Right cardiac atrium (tissue), 5 donors: Measurements from ENCODE around the gene RAB13. TPM values are rescaled to one million over a fixed set of nuclear protein-coding genes. Genes with fewer than 3 reads are reported as not detected.

ENCODE experiments used
- ATAC-seq, 2 donors: fragments of 200-7000 bp; cut with Tn5 transposase; one replicate each; pipeline versions ENCODE4 v1.8.0 to v1.9.1; 2020; ENCODE audit warnings: moderate library complexity in 2 of 2, mild to moderate bottlenecking in 1 of 2
- DNase-seq, 3 donors: peaks; one replicate each; pipeline ENCODE4 v3.0.0-alpha.2; 2020
- H3K27ac ChIP-seq: one replicate; pipeline ENCODE4 v1.5.1; 2013; ENCODE audit warnings: mild to moderate bottlenecking, low read length, control low read depth, moderate library complexity
- H3K27me3 ChIP-seq: one replicate; pipeline ENCODE4 v1.6.1; 2013; ENCODE audit not compliant: control insufficient read depth, insufficient read depth
- H3K4me1 ChIP-seq: one replicate; pipeline ENCODE4 v1.6.1; 2013; ENCODE audit warnings: low read length; ENCODE audit not compliant: control insufficient read depth, insufficient read depth
- H3K4me3 ChIP-seq: one replicate; pipeline ENCODE4 v1.5.1; 2013; ENCODE audit warnings: low read length, control low read depth
- H3K9me3 ChIP-seq: one replicate; pipeline ENCODE4 v1.6.1; 2013; ENCODE audit warnings: low read length; ENCODE audit not compliant: control insufficient read depth
- WGBS: extraction: QIAGEN DNeasy Blood & Tissue Kit; methylation state at CpG from one replicate; pipeline ENCODE4 v1.1.7; 2013; 5-methylcytosine and 5-hydroxymethylcytosine counted together
- intact Hi-C, 4 donors: fragments of 100-400 bp; cut with DNase I; formaldehyde crosslinking; loops; one replicate each; pipeline versions ENCODE4 v1.11.0 to v1.14.0; 2022 to 2023
- polyA plus RNA-seq: library from polyadenylated mRNA; stranded (reverse); fragments of 200-250 nt; gene quantifications from one replicate; pipeline ENCODE4 v1.2.3, GENCODE V29; 2013
- total RNA-seq, 4 donors: library from RNA; stranded (reverse); fragmentation: NEBNext Ultra II Directional; extraction: Animal tissue kit (Norgen Biotek cat#: 25700); gene quantifications; one replicate each; pipeline ENCODE4 v1.2.1, GENCODE V29; 2021
- donor health status: healthy with polysubstance abuse.
- donor health status: DM: no; HTN: yes; CAD: no.
- donor health status: DM: no; HTN: no; CAD: no.
- donor health status: DM: no; HTN: yes; CAD: no; lungs with severe emphysema.
- donor health status: DM: yes; HTN: yes; CAD: no.

The RAB13 gene
- total and polyA plus RNA-seq, 5 donors: 62.2 to 103 (median 74.0) TPM

- Histone ChIP-seq H3K4me1 (peaks cover 11% of the 10 kb centered on the region), H3K4me3 (no peak overlapping the region), H3K27ac (no peak overlapping the region), H3K27me3 (no peaks in the 10 kb centered on the region), H3K9me3 (no peaks in the 10 kb centered on the region)
- 94% methylated on average over 10 of the region's 10 CpGs for WGBS
- intact Hi-C loops: no loop called here
- DNase-seq: peak in 1 of 3 donors; percentile 9
- ATAC-seq: no peak
Observed at GRCh38 chr1:153954826-153955225, 31.3 kb downstream of the RAB13 start.

- peaks cover 6% of the 10 kb centered on the region for H3K4me1 ChIP-seq
- WGBS: 73% methylated on average over 4 of the region's 4 CpGs
- ATAC-seq (no peak), DNase-seq (no peak)
- no peak overlapping the region for H3K27ac ChIP-seq
- intact Hi-C loops: no loop called here
- no peaks in the 10 kb centered on the region for H3K27me3 ChIP-seq
- H3K9me3 ChIP-seq: no peaks in the 10 kb centered on the region
- H3K4me3 ChIP-seq: no peak overlapping the region
Observed at GRCh38 chr1:153953859-153954365, 32.2 kb downstream of the RAB13 start.

GRCh38 chr1:153951801-153952200 lies 34.3 kb downstream of the RAB13 start:
- Histone ChIP-seq H3K9me3 (no peaks in the 10 kb centered on the region), H3K4me1 (peaks cover 6% of the 10 kb centered on the region), H3K27ac (no peak overlapping the region), H3K4me3 (no peak overlapping the region), H3K27me3 (no peaks in the 10 kb centered on the region)
- ATAC-seq: no peak
- intact Hi-C loops: no loop called here
- DNase-seq: peak in 1 of 3 donors; percentile 32
- 94% methylated on average over 2 of the region's 2 CpGs for WGBS

GRCh38 chr1:153951183-153951582 lies 35.0 kb downstream of the RAB13 start:
- no peak for ATAC-seq

GRCh38 chr1:153946622-153947241 lies 39.4 kb downstream of the RAB13 start, which contains the start of gene DENND4B:
TSS of gene DENND4B (minus strand) at chr1:153946718. CDS start at chr1:153944374, 2,344 bp downstream.
- Histone ChIP-seq H3K27me3 (no peaks in the 10 kb centered on the region), H3K4me3 (peak within 1 kb of the TSS; percentile 94), H3K9me3 (no peaks in the 10 kb centered on the region), H3K4me1 (peaks cover 2% of the 10 kb centered on the region), H3K27ac (peak within 1 kb of the TSS; percentile 97)
- ATAC-seq (peak; percentile 78 to 84), DNase-seq (peak; percentile 84 to 94 (median 93))
- intact Hi-C loops: no loop called here
- WGBS: 9% methylated on average over 28 of the region's 28 CpGs

More at GRCh38 chr1:153951183-153951582, 35.0 kb downstream of the RAB13 start:
- H3K27ac ChIP-seq: no peak overlapping the region
- H3K4me1 ChIP-seq: peaks cover 5% of the 10 kb centered on the region
- H3K9me3 ChIP-seq: no peaks in the 10 kb centered on the region
- no peak overlapping the region for H3K4me3 ChIP-seq
- WGBS: 91% methylated on average over 11 of the region's 11 CpGs
- peak in 1 of 3 donors; percentile 45 for DNase-seq
- no peaks in the 10 kb centered on the region for H3K27me3 ChIP-seq
- intact Hi-C loops: no loop called here

GRCh38 chr1:153945795-153946621 lies 40.1 kb downstream of the RAB13 start:
- peak; percentile 92 to 95 (median 95) for DNase-seq
- WGBS: under 1% methylated on average over 94 of the region's 95 CpGs

DNA sequence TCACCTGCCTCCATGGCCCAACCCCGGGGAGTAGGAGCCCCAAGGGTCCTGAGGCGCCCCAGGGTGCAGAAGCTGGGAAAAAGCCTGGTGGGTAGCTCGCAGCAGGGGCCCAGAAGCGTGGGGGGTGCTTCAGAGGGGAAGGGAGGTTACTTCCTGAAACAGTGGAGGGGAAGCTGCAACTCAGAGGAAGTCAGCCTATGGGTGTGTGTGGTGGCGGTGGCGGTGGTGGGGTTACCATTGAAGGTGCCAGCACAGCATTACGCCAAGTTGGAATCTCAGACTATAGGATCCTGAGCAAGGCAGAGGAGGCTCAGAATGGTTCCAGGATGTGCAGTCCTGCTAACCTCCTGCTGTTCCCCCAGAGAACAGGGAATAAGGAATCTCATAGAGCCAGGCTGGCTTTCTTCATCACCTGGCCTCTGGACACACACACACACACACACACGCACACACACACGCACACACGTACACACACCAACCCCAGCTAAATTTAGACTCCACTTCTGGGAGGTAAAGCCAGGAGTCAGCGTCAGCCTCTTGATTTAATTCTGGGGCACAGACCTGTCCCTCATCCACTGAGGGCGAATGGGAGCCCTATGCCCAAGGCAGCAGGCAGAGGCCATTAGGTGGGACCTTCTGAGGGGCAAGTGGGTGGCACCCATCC lies 40.9 kb downstream of the RAB13 start:
- H3K27ac ChIP-seq: peak overlapping the region; percentile 97
- ATAC-seq: peak; percentile 25 to 62
- H3K27me3 ChIP-seq: no peaks in the 10 kb centered on the region
- WGBS: 26% methylated on average over 12 of the region's 12 CpGs
- intact Hi-C loops: no loop called here
- H3K4me1 ChIP-seq: peaks cover 2% of the 10 kb centered on the region
- peak; percentile 64 to 85 (median 84) for DNase-seq
- H3K4me3 ChIP-seq: peak overlapping the region; percentile 94
- no peaks in the 10 kb centered on the region for H3K9me3 ChIP-seq

More at GRCh38 chr1:153945795-153946621, 40.1 kb downstream of the RAB13 start:
- intact Hi-C loops: no loop called here
- Histone ChIP-seq H3K27me3 (no peaks in the 10 kb centered on the region), H3K4me3 (peak overlapping the region; percentile 94), H3K27ac (peak overlapping the region; percentile 97), H3K9me3 (no peaks in the 10 kb centered on the region), H3K4me1 (peaks cover 2% of the 10 kb centered on the region)
- ATAC-seq: peak; percentile 87 to 88

- 62% methylated on average over 3 of the region's 3 CpGs for WGBS
- no peak for DNase-seq
- H3K27me3 ChIP-seq: no peaks in the 10 kb centered on the region
- ATAC-seq: no peak
- peak overlapping the region; percentile 97 for H3K27ac ChIP-seq
- intact Hi-C loops: no loop called here
- H3K9me3 ChIP-seq: no peaks in the 10 kb centered on the region
- peaks cover 2% of the 10 kb centered on the region for H3K4me1 ChIP-seq
- peak overlapping the region; percentile 94 for H3K4me3 ChIP-seq
Observed at GRCh38 chr1:153944827-153945117, 41.4 kb downstream of the RAB13 start.

- intact Hi-C loops: no loop called here
- H3K4me3 ChIP-seq: no peak overlapping the region
Observed at GRCh38 chr1:153944005-153944826, 41.9 kb downstream of the RAB13 start.

GRCh38 chr1:153942766-153943549 lies 43.2 kb downstream of the RAB13 start:
- Histone ChIP-seq H3K9me3 (no peaks in the 10 kb centered on the region), H3K27ac (no peak overlapping the region), H3K4me3 (no peak overlapping the region), H3K27me3 (no peaks in the 10 kb centered on the region), H3K4me1 (peaks cover 2% of the 10 kb centered on the region)
- peak in 1 of 3 donors; percentile 49 for DNase-seq
- 85% methylated on average over 11 of the region's 11 CpGs for WGBS
- ATAC-seq: no peak
- intact Hi-C loops: no loop called here

More at GRCh38 chr1:153944005-153944826, 41.9 kb downstream of the RAB13 start:
- Histone ChIP-seq H3K4me1 (peaks cover 2% of the 10 kb centered on the region), H3K27me3 (no peaks in the 10 kb centered on the region), H3K9me3 (no peaks in the 10 kb centered on the region), H3K27ac (no peak overlapping the region)
- ATAC-seq (no peak), DNase-seq (peak in 2 of 3 donors; percentile 47 to 68)
- WGBS: 78% methylated on average over 15 of the region's 15 CpGs
